ENCODE data around the gene IRF6. TPM values are rescaled to one million over a fixed set of nuclear protein-coding genes. Genes with fewer than 3 reads are reported as not detected.

The IRF6 gene
- total RNA-seq, 4 donors from 2014 or later: 26.7 to 41.9 (median 32.7) TPM

DNA sequence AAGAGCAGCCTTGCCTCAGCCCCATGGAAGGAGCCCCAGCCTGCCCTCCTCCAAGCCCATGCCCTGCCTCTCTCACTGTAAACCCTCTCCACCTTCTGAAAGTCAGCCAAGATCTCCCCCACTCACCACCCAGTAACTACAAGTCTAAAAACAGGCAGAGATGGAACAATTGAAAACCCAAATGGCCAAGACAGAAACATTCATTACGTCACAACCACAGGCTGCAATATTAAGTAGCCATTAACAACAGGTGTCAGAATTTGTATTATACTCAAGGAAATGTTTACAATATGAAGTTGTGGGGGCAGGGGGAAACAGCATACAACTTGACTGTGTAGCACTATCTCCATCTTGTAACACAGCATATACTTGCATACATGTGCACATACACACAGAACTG lies 2.4 kb downstream of the IRF6 start:
- no peak for TF ChIP-seq POLR2A (IDR thresholded peaks at IDR 0.05)
- TF ChIP-seq, protein P1, sequence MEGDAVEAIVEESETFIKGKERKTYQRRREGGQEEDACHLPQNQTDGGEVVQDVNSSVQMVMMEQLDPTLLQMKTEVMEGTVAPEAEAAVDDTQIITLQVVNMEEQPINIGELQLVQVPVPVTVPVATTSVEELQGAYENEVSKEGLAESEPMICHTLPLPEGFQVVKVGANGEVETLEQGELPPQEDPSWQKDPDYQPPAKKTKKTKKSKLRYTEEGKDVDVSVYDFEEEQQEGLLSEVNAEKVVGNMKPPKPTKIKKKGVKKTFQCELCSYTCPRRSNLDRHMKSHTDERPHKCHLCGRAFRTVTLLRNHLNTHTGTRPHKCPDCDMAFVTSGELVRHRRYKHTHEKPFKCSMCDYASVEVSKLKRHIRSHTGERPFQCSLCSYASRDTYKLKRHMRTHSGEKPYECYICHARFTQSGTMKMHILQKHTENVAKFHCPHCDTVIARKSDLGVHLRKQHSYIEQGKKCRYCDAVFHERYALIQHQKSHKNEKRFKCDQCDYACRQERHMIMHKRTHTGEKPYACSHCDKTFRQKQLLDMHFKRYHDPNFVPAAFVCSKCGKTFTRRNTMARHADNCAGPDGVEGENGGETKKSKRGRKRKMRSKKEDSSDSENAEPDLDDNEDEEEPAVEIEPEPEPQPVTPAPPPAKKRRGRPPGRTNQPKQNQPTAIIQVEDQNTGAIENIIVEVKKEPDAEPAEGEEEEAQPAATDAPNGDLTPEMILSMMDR (IDR thresholded peaks at IDR 0.05): no peak
- H3K9me3 ChIP-seq: no peaks in the 10 kb centered on the region
- peaks cover 0 to 3% of the 10 kb centered on the region in 2 donors for H3K36me3 ChIP-seq
- peaks cover 37 to 54% of the 10 kb centered on the region in 2 donors for H3K4me1 ChIP-seq
- intact Hi-C loops (cut with DNase I): no loop called here
- no peaks in the 10 kb centered on the region for H3K27me3 ChIP-seq
- H3K4me3 ChIP-seq (replicated peaks in 1 of 3): no peak overlapping the region
- WGBS, 2 donors: 47 to 62% methylated on average over 1 of the region's 1 CpG
- no peak overlapping the region for H3K27ac ChIP-seq
- no peak for DNase-seq

DNA sequence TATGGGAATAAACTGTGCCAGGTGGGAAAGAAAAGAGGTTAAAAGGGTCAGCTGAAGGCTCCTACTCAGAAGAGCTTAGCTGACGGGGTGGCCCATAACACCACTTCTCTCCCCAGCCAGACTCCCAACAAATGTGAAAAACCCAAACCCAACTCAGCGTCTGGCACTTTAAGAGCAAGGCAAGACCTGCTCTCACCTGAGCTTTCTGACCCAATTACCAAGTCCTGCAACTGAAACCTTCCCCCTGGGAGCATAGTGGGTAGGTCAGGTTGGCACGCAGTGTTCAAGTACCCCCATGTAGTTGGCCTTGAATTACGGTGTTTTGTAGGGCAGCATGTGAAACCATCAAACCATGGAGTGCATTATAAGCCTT lies 3.2 kb downstream of the IRF6 start:
- Histone ChIP-seq H3K4me3 (replicated peaks in 1 of 3) (no peak overlapping the region), H3K27ac (peak overlapping the region in 2 of 3 donors; percentile 66 to 70), H3K9me3 (no peaks in the 10 kb centered on the region), H3K4me1 (peaks cover 31 to 46% of the 10 kb centered on the region in 2 donors), H3K36me3 (peaks cover 0 to 3% of the 10 kb centered on the region in 2 donors), H3K27me3 (no peaks in the 10 kb centered on the region)
- intact Hi-C loops (cut with DNase I): no loop called here
- WGBS, 2 donors: 77 to 80% methylated on average over 4 of the region's 4 CpGs
- DNase-seq: no peak
- TF ChIP-seq POLR2A (IDR thresholded peaks at IDR 0.05): no peak
- TF ChIP-seq, protein P1 (IDR thresholded peaks at IDR 0.05): no peak

DNA sequence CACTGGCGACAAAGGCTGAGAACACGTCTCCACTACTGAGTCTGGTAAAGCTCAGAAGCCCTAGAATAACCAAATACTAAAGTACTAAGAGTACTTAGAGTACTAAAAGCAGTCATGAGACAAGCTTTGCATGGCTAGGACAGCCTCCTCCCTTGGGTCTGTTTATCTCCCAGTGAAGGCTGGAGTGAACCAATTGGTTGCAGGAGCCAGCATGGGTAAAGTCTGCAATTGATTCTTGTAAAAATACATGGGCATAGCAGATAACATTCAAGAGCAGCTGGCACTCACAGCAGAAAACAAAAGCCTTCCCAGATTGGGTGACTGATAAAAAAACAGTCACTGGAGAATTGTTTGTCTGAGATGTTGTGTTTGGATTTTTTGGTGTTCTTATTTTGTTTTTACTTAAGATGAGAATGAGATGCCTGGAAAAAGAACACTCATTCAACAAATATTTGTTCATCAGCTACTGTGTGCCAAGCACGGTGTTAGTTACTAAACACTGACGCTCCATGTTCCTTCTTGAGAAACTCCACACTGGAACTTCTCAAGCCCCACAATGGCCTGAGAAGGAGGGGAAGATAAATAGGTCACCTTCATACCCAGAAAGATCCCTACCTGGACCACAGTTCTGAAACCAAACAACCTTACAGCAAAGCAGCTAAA lies 3.7 kb downstream of the IRF6 start:
- Histone ChIP-seq H3K4me3 (replicated peaks in 1 of 3) (no peak overlapping the region), H3K27ac (peak overlapping the region; percentile 27 to 70 (median 66)), H3K4me1 (peaks cover 31 to 41% of the 10 kb centered on the region in 2 donors), H3K36me3 (peaks cover 0 to 3% of the 10 kb centered on the region in 2 donors), H3K9me3 (no peaks in the 10 kb centered on the region), H3K27me3 (no peaks in the 10 kb centered on the region)
- intact Hi-C loops (cut with DNase I): no loop called here
- 80 to 88% methylated on average over 4 of the region's 4 CpGs for WGBS, 2 donors
- peak in 1 of 2 donors; percentile 30 for TF ChIP-seq POLR2A (IDR thresholded peaks at IDR 0.05)
- TF ChIP-seq, protein P1 (IDR thresholded peaks at IDR 0.05): no peak
- DNase-seq: peak; percentile 28 to 34

DNA sequence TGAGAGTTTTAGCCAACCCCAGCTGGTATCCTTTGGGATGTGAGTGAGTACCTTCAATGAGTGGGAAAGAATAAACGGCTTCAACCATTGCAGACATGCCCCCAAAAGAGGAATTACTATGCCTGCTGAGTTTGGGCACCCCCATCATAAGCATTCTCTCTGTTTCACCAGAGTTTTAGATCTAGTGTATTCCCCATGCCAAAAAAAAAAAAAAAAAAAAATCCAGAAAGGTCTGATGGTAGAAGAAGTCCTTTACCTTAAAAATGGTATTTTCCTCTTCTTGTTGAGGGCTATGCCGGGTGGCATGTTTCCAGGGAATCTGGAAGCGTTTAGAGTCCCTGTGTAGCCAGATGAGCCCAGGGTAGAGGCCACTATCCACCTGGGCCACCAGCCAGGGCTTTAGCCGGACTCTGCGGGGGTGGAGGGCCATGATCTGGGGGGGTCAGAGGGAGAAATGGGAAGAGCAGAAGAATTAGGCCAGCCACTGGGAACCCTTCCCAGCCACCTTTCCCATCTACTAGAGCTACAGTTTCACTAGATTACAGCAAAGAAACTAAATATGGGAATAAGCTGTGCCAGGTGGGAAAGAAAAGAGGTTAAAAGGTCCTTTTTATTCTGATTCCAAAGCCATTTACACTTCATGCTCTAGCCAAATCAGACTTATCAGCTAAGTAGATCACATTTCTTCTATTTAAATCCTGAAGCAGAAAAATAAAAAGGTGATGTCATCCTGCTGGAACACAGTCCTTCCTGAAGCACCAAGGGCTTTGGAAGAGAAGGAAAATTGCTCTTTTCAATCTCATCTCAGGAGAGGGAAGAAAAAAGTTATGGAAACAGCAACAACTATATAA lies 4.7 kb downstream of the IRF6 start:
- Histone ChIP-seq H3K4me1 (peaks cover 31 to 33% of the 10 kb centered on the region in 2 donors), H3K4me3 (replicated peaks in 1 of 3) (no peak overlapping the region), H3K27me3 (no peaks in the 10 kb centered on the region), H3K36me3 (peaks cover 0 to 3% of the 10 kb centered on the region in 2 donors), H3K27ac (peak overlapping the region; percentile 27 to 70 (median 66)), H3K9me3 (no peaks in the 10 kb centered on the region)
- intact Hi-C loops (cut with DNase I): no loop called here
- no peak for TF ChIP-seq POLR2A (IDR thresholded peaks at IDR 0.05)
- TF ChIP-seq, protein P1 (IDR thresholded peaks at IDR 0.05): no peak
- peak in 1 of 2 donors; percentile 24 for DNase-seq
- 73 to 74% methylated on average over 5 of the region's 5 CpGs for WGBS, 2 donors
